Measurements from ENCODE around the gene HPCAL1.

DNA sequence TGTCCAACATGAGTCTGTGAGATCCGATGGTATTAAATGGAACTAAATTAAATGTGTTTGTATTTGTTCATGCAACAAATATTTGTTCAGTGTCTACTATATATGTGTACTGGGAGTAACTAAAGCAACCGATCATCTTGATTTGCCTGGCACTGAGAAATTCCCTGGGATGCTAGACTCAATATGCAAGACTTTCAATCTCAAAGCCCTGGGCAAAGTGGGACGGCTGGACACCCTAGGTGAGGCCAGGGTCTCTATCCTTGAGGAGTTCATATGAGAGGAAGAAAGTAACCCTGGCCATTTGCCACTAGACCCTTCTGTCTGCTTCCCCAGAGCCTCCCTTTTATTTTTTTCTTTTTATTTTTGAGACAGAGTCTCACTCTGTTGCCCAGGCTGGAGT, 44.0 kb upstream of the HPCAL1 start:
- TF ChIP-seq EZH2 (IDR thresholded peaks at IDR 0.05; ENCODE audit: low read depth, unreplicated experiment) (no peak), EZH2phosphoT487 (IDR thresholded peaks at IDR 0.05; ENCODE audit: unreplicated experiment) (no peak), POLR2AphosphoS5 (IDR thresholded peaks at IDR 0.05; ENCODE audit: low read depth) (no peak), STAT1 (IDR thresholded peaks at IDR 0.05; ENCODE audit: unreplicated experiment) (no peak), CREB1 (CRISPR knock-in tag; IDR thresholded peaks at IDR 0.05; ENCODE audit: low read depth) (no peak)
- TF ChIP-seq, protein P1, sequence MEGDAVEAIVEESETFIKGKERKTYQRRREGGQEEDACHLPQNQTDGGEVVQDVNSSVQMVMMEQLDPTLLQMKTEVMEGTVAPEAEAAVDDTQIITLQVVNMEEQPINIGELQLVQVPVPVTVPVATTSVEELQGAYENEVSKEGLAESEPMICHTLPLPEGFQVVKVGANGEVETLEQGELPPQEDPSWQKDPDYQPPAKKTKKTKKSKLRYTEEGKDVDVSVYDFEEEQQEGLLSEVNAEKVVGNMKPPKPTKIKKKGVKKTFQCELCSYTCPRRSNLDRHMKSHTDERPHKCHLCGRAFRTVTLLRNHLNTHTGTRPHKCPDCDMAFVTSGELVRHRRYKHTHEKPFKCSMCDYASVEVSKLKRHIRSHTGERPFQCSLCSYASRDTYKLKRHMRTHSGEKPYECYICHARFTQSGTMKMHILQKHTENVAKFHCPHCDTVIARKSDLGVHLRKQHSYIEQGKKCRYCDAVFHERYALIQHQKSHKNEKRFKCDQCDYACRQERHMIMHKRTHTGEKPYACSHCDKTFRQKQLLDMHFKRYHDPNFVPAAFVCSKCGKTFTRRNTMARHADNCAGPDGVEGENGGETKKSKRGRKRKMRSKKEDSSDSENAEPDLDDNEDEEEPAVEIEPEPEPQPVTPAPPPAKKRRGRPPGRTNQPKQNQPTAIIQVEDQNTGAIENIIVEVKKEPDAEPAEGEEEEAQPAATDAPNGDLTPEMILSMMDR (conservative IDR thresholded peaks at IDR 0.05; ENCODE audit: low read depth in 2 of 2), result no peak
- TF ChIP-seq, protein P2, sequence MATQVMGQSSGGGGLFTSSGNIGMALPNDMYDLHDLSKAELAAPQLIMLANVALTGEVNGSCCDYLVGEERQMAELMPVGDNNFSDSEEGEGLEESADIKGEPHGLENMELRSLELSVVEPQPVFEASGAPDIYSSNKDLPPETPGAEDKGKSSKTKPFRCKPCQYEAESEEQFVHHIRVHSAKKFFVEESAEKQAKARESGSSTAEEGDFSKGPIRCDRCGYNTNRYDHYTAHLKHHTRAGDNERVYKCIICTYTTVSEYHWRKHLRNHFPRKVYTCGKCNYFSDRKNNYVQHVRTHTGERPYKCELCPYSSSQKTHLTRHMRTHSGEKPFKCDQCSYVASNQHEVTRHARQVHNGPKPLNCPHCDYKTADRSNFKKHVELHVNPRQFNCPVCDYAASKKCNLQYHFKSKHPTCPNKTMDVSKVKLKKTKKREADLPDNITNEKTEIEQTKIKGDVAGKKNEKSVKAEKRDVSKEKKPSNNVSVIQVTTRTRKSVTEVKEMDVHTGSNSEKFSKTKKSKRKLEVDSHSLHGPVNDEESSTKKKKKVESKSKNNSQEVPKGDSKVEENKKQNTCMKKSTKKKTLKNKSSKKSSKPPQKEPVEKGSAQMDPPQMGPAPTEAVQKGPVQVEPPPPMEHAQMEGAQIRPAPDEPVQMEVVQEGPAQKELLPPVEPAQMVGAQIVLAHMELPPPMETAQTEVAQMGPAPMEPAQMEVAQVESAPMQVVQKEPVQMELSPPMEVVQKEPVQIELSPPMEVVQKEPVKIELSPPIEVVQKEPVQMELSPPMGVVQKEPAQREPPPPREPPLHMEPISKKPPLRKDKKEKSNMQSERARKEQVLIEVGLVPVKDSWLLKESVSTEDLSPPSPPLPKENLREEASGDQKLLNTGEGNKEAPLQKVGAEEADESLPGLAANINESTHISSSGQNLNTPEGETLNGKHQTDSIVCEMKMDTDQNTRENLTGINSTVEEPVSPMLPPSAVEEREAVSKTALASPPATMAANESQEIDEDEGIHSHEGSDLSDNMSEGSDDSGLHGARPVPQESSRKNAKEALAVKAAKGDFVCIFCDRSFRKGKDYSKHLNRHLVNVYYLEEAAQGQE (IDR thresholded peaks at IDR 0.05; ENCODE audit: unreplicated experiment), result no peak
- TF ChIP-seq, protein P3, sequence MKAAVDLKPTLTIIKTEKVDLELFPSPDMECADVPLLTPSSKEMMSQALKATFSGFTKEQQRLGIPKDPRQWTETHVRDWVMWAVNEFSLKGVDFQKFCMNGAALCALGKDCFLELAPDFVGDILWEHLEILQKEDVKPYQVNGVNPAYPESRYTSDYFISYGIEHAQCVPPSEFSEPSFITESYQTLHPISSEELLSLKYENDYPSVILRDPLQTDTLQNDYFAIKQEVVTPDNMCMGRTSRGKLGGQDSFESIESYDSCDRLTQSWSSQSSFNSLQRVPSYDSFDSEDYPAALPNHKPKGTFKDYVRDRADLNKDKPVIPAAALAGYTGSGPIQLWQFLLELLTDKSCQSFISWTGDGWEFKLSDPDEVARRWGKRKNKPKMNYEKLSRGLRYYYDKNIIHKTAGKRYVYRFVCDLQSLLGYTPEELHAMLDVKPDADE (IDR thresholded peaks at IDR 0.05), result no peak

Measured in GM23338 (cell line).